Measurements from ENCODE around the gene POC1B. TPM values are rescaled to one million over a fixed set of nuclear protein-coding genes. Genes with fewer than 3 reads are reported as not detected.
A peak's percentile ranks its signal among the peaks of the same experiment; 100 is the strongest.

POC1B gene
- total RNA-seq, 1 donor from 2014 or later, result 15.2 TPM

GRCh38 chr12:89494411-89495231 lies 31.2 kb downstream of the POC1B start:
- Mint-ChIP-seq H3K27ac (ENCODE audit: unreplicated experiment) (peak overlapping the region; percentile 48), H3K4me1 (no peaks in the 10 kb centered on the region), H3K4me3 (no peak overlapping the region), H3K36me3 (ENCODE audit: low read depth) (peaks cover 7% of the 10 kb centered on the region), H3K27me3 (ENCODE audit: low read depth) (no peaks in the 10 kb centered on the region), H3K9me3 (no peaks in the 10 kb centered on the region)
- DNase-seq (ENCODE audit: low read depth, low spot score), result no peak
- no peak for TF ChIP-seq CTCF (conservative IDR thresholded peaks at IDR 0.05)

GRCh38 chr12:89493670-89494302 lies 32.1 kb downstream of the POC1B start:
- Mint-ChIP-seq H3K36me3 (ENCODE audit: low read depth) (peaks cover 3% of the 10 kb centered on the region), H3K4me3 (no peak overlapping the region), H3K27me3 (ENCODE audit: low read depth) (no peaks in the 10 kb centered on the region), H3K4me1 (no peaks in the 10 kb centered on the region), H3K27ac (ENCODE audit: unreplicated experiment) (no peak overlapping the region), H3K9me3 (no peaks in the 10 kb centered on the region)
- TF ChIP-seq CTCF (conservative IDR thresholded peaks at IDR 0.05), result no peak
- DNase-seq (ENCODE audit: low read depth, low spot score), result no peak

GRCh38 chr12:89492883-89493282 lies 33.0 kb downstream of the POC1B start:
- no peak for DNase-seq (ENCODE audit: low read depth, low spot score)
- no peak overlapping the region for H3K27ac Mint-ChIP-seq (ENCODE audit: unreplicated experiment)
- H3K36me3 Mint-ChIP-seq (ENCODE audit: low read depth), result peaks cover 2% of the 10 kb centered on the region
- no peak overlapping the region for H3K4me3 Mint-ChIP-seq
- H3K4me1 Mint-ChIP-seq, result no peaks in the 10 kb centered on the region
- H3K9me3 Mint-ChIP-seq, result no peaks in the 10 kb centered on the region
- H3K27me3 Mint-ChIP-seq (ENCODE audit: low read depth), result no peaks in the 10 kb centered on the region
- TF ChIP-seq CTCF (conservative IDR thresholded peaks at IDR 0.05), result no peak

GRCh38 chr12:89490922-89491321 lies 34.9 kb downstream of the POC1B start:
- H3K27me3 Mint-ChIP-seq (ENCODE audit: low read depth), result no peaks in the 10 kb centered on the region
- H3K27ac Mint-ChIP-seq (ENCODE audit: unreplicated experiment), result no peak overlapping the region
- no peak for DNase-seq (ENCODE audit: low read depth, low spot score)
- peaks cover 3% of the 10 kb centered on the region for H3K4me1 Mint-ChIP-seq
- no peaks in the 10 kb centered on the region for H3K9me3 Mint-ChIP-seq
- H3K4me3 Mint-ChIP-seq, result no peak overlapping the region
- H3K36me3 Mint-ChIP-seq (ENCODE audit: low read depth), result peaks cover 2% of the 10 kb centered on the region
- TF ChIP-seq CTCF (conservative IDR thresholded peaks at IDR 0.05), result no peak

- Mint-ChIP-seq H3K4me1 (peaks cover 3% of the 10 kb centered on the region), H3K27me3 (ENCODE audit: low read depth) (no peaks in the 10 kb centered on the region), H3K9me3 (no peaks in the 10 kb centered on the region), H3K27ac (ENCODE audit: unreplicated experiment) (no peak overlapping the region), H3K4me3 (no peak overlapping the region), H3K36me3 (ENCODE audit: low read depth) (no peaks in the 10 kb centered on the region)
- no peak for TF ChIP-seq CTCF (conservative IDR thresholded peaks at IDR 0.05)
- DNase-seq (ENCODE audit: low read depth, low spot score), result no peak
These were observed 39.6 kb downstream of the POC1B start for GRCh38 chr12:89486264-89486663.
